ENCODE data around the gene OR6J1.
"Not testable (repeated sequence)": the region's sequence is repeated elsewhere in the genome, so short reads cannot be mapped to it uniquely, and the experiment has no call there.

The OR6J1 gene

DNA sequence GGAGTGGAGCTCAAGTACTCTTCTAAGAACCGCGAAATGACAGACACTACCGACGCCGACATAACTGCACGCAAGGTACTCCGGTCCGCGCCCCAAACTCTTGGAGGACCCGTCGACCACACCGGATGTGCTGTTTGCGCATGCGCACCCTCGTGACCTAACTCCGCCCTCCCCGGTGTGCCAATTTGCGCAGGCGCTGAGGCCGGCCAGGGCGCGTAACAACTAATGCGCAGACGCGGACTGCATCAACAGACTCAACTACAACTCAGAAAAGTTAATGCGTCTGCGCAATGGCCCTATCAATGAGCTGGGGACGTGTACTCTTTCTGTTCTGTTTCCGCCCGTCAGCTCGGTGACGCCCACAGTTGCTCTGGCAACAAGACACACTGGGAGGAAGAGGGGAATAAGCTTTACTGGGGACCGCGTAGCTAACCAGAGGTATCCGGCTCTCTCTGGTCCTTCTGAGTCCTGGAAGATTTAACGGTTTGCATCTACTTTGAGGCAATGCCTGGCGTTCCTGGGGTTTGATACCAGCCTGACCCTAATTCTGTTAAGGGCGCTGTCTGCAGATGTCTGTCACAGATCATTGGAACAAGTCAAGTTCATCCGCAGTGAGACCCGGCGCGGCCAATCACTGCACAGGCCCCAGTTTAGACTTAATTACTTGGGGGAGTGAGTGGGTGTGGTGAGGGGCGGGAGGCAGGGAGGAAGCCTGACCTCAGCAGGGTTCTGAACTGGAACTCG, 54.9 kb downstream of the OR6J1 start, which contains the start of gene DAD1:
DAD1 (minus strand) TSS at position 129 of the 744 bp plus-strand sequence; CDS start at position 62, 67 bp downstream.
- peak; percentile 94 for DNase-seq (ENCODE audit: low read depth, low spot score)
- TF ChIP-seq SUZ12 (IDR thresholded peaks at IDR 0.05; ENCODE audit: extremely low read depth, insufficient read depth, insufficient read length) (no peak), ZNF274 (IDR thresholded peaks at IDR 0.05; ENCODE audit: low read depth, low read length) (no peak), YY1 (IDR thresholded peaks at IDR 0.05; ENCODE audit: insufficient read depth, insufficient read length) (no peak)
- no peaks in the 10 kb centered on the region for H3K4me1 ChIP-seq (ENCODE audit: insufficient read depth, insufficient read length)
- H3K36me3 ChIP-seq (ENCODE audit: insufficient read depth, insufficient read length, low read length): peaks cover 23% of the 10 kb centered on the region
- H3K27me3 ChIP-seq (ENCODE audit: insufficient read depth, insufficient read length): no peaks in the 10 kb centered on the region
- peak within 1 kb of the TSS; percentile 94 for H3K4me3 ChIP-seq (ENCODE audit: insufficient read length, low read depth)
- no peaks in the 10 kb centered on the region for H3K9me3 ChIP-seq (ENCODE audit: insufficient read depth, low read length)
- peak within 1 kb of the TSS; percentile 92 for H3K9ac ChIP-seq (ENCODE audit: insufficient read length, low read depth)

DNA sequence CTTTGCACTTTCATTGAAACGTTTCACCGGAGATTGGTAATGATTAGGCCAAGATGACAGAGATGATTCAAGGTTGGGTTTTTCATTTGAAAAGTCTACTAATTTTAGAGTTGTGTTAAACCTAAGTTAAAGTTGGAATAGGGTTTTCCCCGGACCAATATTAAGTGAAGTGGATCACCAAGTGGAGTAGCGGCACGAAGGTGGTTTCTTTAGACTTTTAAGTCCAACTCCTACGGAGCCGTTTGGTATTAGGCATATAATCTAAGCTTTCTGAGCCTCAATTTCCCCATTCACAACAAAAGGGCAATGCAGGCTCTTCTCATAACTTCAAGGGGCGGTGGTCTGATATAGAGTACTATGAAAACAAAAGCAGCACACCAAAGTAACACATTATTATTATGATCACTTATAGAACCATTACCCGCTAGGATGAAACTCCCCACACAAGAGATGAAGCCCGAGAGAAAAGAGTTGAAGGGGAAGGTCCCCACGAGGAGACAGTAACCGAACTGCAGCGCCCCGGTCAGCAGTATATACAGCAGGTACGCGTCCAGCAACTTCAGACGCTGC, 55.5 kb downstream of the OR6J1 start:
- H3K9me3 ChIP-seq (ENCODE audit: insufficient read depth, low read length): no peaks in the 10 kb centered on the region
- TF ChIP-seq SUZ12 (IDR thresholded peaks at IDR 0.05; ENCODE audit: extremely low read depth, insufficient read depth, insufficient read length): no peak
- no peak for TF ChIP-seq YY1 (IDR thresholded peaks at IDR 0.05; ENCODE audit: insufficient read depth, insufficient read length)
- TF ChIP-seq ZNF274 (IDR thresholded peaks at IDR 0.05; ENCODE audit: low read depth, low read length): no peak
- no peak for DNase-seq (ENCODE audit: low read depth, low spot score)
- no peaks in the 10 kb centered on the region for H3K27me3 ChIP-seq (ENCODE audit: insufficient read depth, insufficient read length)
- peak overlapping the region; percentile 94 for H3K4me3 ChIP-seq (ENCODE audit: insufficient read length, low read depth)
- peaks cover 24% of the 10 kb centered on the region for H3K36me3 ChIP-seq (ENCODE audit: insufficient read depth, insufficient read length, low read length)
- peak overlapping the region; percentile 92 for H3K9ac ChIP-seq (ENCODE audit: insufficient read length, low read depth)
- no peaks in the 10 kb centered on the region for H3K4me1 ChIP-seq (ENCODE audit: insufficient read depth, insufficient read length)

GRCh38 chr14:22587677-22588422, 56.3 kb downstream of the OR6J1 start:
- H3K27me3 ChIP-seq (ENCODE audit: insufficient read depth, insufficient read length); H3K4me1 ChIP-seq (ENCODE audit: insufficient read depth, insufficient read length); H3K9me3 ChIP-seq (ENCODE audit: insufficient read depth, low read length); DNase-seq (ENCODE audit: low read depth, low spot score): not testable (repeated sequence)
- Histone ChIP-seq H3K4me3 (ENCODE audit: insufficient read length, low read depth) (peak overlapping the region; percentile 94), H3K36me3 (ENCODE audit: insufficient read depth, insufficient read length, low read length) (peaks cover 24% of the 10 kb centered on the region), H3K9ac (ENCODE audit: insufficient read length, low read depth) (peak overlapping the region; percentile 92)

- peaks cover 24% of the 10 kb centered on the region for H3K36me3 ChIP-seq (ENCODE audit: insufficient read depth, insufficient read length, low read length)
- no peaks in the 10 kb centered on the region for H3K4me1 ChIP-seq (ENCODE audit: insufficient read depth, insufficient read length)
- TF ChIP-seq ZNF274 (IDR thresholded peaks at IDR 0.05; ENCODE audit: low read depth, low read length) (no peak), YY1 (IDR thresholded peaks at IDR 0.05; ENCODE audit: insufficient read depth, insufficient read length) (no peak), SUZ12 (IDR thresholded peaks at IDR 0.05; ENCODE audit: extremely low read depth, insufficient read depth, insufficient read length) (no peak)
- H3K27me3 ChIP-seq (ENCODE audit: insufficient read depth, insufficient read length): no peaks in the 10 kb centered on the region
- no peak for DNase-seq (ENCODE audit: low read depth, low spot score)
- no peak overlapping the region for H3K9ac ChIP-seq (ENCODE audit: insufficient read length, low read depth)
- no peak overlapping the region for H3K4me3 ChIP-seq (ENCODE audit: insufficient read length, low read depth)
- no peaks in the 10 kb centered on the region for H3K9me3 ChIP-seq (ENCODE audit: insufficient read depth, low read length)
Observed at GRCh38 chr14:22587247-22587646, 56.9 kb downstream of the OR6J1 start.

DNA sequence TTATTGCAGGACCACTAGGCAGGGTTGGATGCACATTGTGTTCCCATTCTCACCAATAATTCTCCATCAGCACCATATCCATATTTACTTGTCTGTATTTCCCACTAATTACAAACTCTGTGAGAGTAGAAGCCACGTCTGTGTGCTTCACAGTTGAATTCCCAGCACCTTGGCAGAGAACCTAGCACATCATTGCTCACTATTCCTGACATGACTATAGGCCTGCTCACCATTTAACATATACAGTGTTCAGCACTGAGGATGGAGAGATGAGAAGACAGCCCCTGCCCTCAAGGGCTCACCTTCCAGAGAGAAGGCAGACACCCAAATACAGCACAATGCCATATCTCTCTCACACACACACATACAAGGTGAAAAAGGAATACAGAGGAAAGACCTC, 60.2 kb downstream of the OR6J1 start:
- Histone ChIP-seq H3K4me1 (ENCODE audit: insufficient read depth, insufficient read length) (peaks cover 5% of the 10 kb centered on the region), H3K36me3 (ENCODE audit: insufficient read depth, insufficient read length, low read length) (peaks cover 30% of the 10 kb centered on the region), H3K27me3 (ENCODE audit: insufficient read depth, insufficient read length) (no peaks in the 10 kb centered on the region), H3K9me3 (ENCODE audit: insufficient read depth, low read length) (no peaks in the 10 kb centered on the region), H3K4me3 (ENCODE audit: insufficient read length, low read depth) (no peak overlapping the region), H3K9ac (ENCODE audit: insufficient read length, low read depth) (no peak overlapping the region)
- no peak for DNase-seq (ENCODE audit: low read depth, low spot score)
- TF ChIP-seq SUZ12 (IDR thresholded peaks at IDR 0.05; ENCODE audit: extremely low read depth, insufficient read depth, insufficient read length) (no peak), YY1 (IDR thresholded peaks at IDR 0.05; ENCODE audit: insufficient read depth, insufficient read length) (no peak), ZNF274 (IDR thresholded peaks at IDR 0.05; ENCODE audit: low read depth, low read length) (no peak)
